ENCODE data around the gene PTPN6.

- TF ChIP-seq CTCF (conservative IDR thresholded peaks at IDR 0.05), result no peak
- TF ChIP-seq ZFX (IDR thresholded peaks at IDR 0.05), result 0 out of 2 replicates have a peak, but pooled peaks have one; percentile 12
These were observed 7.3 kb upstream of the PTPN6 start, which contains the start of the genes C12orf57 and RNU7-1 for GRCh38 chr12:6943722-6944380.

Measured in C4-2B (cell line).